Stimulated activated CD4-positive, alpha-beta T cell treated with anti-CD3 and anti-CD28 coated beads, Interleukin-2, amount 100 ng/mL, for 4 hours (primary cell): ENCODE measurements around the gene WDR74.
A peak's percentile ranks its signal among the peaks of the same experiment; 100 is the strongest.
"Not testable (repeated sequence)": the region's sequence is repeated elsewhere in the genome, so short reads cannot be mapped to it uniquely, and the experiment has no call there.

Source experiments
- DNase-seq: peaks from one replicate; pipeline ENCODE4 v3.0.0-alpha.2; 2020; ENCODE audit warnings: low read depth

WDR74 gene

DNA sequence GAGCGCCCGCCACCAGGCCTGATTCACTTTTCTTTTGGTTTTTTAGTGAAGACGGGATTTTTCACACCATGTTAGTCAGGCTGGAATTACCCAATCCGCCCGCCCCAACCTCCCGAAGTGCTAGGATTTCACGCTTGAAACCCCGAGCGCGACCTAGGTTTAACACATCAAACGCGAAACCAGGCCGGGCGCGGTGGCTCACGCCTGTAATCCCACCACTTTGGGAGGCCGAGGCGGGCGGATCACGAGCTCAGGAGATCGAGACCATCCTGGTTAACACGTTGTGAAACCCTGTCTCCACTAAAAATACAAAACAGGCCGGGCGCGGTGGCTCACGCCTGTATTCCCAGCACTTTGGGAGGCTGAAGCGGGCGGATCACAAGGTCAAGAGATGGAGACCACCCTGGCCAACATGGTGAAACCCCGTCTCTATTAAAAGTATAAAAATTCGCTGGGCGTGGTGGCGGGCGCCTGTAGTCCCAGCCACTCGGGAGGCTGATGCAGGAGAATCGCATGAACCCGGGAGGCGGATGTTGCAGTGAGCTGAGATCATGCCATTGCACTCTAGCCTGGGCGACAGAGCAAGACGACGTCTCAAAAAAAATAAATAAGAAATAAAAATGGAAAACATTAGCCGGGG lies 1.5 kb upstream of the WDR74 start:
- peak; percentile 52 for DNase-seq

- DNase-seq, result no peak
These were observed 4.1 kb downstream of the WDR74 start for GRCh38 chr11:62835336-62835735.

GRCh38 chr11:62832336-62833234 lies 6.8 kb downstream of the WDR74 start, which contains the start of gene TEX54:
TSS of gene TEX54 (minus strand) at chr11:62832841.
- DNase-seq, result no peak

DNA sequence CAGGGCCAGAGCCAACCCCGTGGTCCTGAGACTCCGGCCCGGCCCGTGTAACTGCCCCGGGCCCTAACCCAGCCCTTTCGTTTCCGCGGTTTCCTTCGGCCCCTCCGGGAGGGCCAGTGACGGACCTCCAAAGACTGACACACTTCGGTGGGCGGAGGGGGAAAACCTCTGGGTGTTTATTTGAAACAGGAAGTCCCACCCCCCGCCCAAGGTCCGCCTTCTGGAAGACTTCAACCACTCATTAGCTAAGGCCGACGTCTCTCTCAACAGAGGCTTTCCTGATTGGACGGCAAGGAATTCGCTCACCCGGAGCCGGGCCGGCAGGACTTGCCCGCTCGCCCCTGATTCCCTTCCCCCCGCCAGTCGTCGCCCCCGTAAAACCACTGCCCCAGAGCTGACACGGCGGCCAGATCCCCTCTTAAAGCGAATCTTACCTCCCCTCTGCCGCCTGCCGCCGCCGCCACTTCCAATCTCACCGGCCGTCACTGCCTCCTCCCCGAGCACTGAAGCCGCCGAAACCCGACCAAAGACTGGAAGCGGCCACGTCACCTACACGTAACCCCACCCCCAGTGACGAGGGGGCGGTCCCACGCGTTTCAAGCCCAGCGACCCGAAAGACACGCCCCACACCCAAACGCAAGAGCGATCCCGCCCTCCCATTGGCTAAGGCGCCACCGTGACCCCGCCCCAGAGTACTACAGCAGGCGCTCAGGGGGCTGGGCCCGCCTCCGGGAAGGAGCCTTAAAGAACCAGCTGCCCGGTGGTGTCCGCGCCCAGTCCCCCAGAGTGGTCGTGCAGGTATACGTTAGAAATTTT lies 7.7 kb downstream of the WDR74 start, which contains the start of gene STX5:
Gene STX5, minus strand, starts transcription at position 532 of the 816 bp plus-strand sequence. CDS start 808 bp downstream, outside the sequence.
- DNase-seq, result peak; percentile 99

- DNase-seq, result no peak
These were observed 8.4 kb downstream of the WDR74 start for GRCh38 chr11:62830904-62831519.

DNA sequence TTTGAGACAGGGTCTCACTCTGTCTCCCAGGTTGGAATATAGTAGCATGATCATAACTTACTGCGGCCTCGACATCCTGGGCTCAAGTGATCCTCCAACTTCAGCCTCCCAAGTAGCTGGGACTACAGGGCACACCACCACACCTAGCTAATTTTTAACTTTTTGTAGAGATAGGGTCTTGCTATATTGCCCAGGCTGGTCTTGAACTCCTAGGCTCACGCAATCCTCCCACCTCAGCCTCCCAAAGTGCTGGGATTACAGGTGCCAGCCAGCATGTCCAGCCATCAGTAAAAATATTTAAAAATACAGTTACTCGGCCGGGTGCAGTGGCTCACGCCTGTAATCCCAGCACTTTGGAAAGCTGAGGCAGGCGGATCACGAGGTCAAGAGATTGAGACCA lies 11.3 kb downstream of the WDR74 start:
- not testable (repeated sequence) for DNase-seq

GRCh38 chr11:62823677-62824076 lies 15.7 kb downstream of the WDR74 start:
- DNase-seq, result no peak

GRCh38 chr11:62817129-62817528 lies 22.3 kb downstream of the WDR74 start:
- no peak for DNase-seq

- DNase-seq, result no peak
These were observed 22.8 kb downstream of the WDR74 start for GRCh38 chr11:62816557-62816956.

DNA sequence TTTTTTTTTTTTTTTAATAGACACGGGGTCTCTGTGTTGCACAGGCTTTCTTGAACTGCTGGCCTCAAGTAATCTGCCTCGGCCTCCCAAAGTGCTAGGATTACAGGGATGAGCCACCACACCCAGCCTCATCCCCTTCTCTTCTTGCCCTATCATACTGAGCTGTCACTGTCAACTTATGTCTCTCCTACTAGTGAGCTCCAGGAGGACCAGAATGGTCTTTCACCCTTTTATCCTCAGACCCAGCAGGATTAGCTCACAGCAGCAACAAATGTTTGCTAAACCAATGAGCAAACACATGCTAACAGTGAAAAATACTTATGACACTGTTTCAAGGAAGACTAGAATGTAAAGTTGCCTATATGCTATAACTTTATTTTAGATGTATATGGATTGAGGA lies 27.7 kb downstream of the WDR74 start:
- DNase-seq, result no peak

- DNase-seq, result no peak
These were observed 28.6 kb downstream of the WDR74 start for GRCh38 chr11:62810748-62811147.

GRCh38 chr11:62806611-62807121 lies 32.7 kb downstream of the WDR74 start:
- DNase-seq, result no peak

- DNase-seq, result no peak
These were observed 33.4 kb downstream of the WDR74 start for GRCh38 chr11:62805961-62806441.

DNA sequence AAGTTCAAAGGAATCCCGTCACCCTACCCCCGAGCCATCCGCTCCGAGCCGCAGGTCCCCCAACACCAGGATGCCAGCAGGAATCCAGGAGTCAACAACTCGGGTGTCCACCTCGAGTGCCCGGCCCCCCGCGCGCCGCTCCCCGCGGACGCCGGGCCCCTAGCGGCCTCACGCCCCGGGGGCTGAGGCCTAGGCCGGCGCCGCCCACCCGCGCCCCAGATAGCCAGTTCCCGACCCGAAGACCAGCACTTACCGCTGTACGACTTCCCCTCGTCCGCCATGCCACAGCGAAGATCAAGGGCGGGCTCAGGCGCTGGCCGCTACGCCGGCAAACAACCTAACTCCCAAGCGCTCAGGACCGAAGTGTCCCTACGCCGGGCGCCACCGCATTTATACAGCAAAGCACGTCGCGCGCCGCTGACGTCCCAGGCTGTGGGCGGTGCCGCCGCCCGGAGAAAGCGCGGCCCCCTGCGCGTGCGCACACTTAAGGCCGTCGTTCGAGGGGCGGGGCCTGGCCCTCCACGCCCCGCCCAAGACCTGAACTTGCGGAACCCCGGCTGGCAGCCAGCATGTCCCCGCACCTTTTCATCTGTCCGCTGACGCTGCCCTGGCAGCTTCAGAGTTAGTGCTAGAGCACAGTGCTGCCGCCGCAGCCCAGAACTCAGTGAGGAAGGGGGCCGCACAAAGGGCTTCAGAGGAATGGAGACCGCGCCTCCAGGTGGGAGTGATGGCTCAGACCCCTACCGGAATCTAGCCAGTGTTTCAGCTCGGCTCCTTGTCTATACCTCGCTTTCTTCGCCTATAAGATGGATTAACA lies 34.1 kb downstream of the WDR74 start, which contains the start of gene NXF1:
Gene NXF1, minus strand, starts transcription at position 365 of the 817 bp plus-strand sequence. Its CDS starts 84 bp downstream, at position 281.
- DNase-seq, result peak; percentile 92

DNA sequence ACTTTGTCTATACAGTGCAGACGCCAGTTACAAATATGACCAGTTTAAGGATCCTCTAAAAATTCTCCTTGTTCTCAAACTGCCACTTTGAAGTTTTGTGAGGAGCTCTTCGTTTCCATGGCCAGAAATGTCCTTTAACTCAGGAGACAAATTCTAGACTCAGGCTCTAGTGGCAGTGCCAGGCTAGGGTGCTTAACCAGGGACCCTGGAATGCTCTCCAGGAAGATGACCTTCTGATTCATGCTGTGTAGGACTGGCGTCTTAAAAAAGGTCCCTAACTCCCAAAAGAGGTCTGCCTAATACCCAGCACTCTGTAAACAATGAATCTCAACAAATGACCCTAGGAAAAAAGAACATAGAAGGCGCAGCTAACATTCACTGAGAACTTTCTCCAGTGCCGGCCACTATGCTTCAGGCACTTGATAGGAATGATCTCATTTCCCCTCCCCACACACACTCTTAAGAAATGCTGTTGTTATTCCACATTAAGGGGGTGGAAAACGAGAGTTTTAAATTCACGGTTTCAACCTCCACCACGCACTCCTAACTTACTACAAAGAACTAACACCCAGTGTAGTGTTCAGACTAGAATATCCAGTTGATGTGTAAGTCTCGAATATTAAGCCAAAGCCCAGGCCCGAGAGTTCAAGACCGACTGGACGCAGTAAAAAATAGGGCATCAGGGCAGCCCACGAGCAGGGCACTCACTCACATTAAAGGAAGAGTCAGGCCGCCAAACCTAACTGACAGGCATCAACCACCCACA lies 34.9 kb downstream of the WDR74 start:
- DNase-seq, result no peak

GRCh38 chr11:62801071-62801470 lies 38.3 kb downstream of the WDR74 start:
- DNase-seq, result no peak

DNA sequence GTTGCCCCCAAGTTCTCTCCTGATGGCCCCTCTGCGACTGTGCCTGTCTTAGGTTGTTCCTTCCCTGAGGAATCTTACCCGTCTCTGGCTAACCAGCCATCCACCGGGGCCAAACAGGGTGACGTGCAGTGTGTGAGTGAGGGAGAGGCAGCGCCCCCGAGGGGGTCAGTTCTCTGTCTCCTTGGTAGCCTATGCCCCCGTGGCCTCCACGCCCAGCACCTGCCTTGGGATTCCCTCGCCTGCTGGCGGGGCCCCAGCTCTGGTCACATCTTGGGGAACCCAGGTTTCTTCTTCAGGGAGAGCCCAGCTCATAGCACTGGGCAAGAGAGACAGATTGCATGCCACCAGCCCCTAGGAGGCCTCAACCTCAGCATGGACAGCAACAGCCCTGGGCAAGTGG lies 39.9 kb downstream of the WDR74 start:
- DNase-seq, result no peak

GRCh38 chr11:62796281-62796680 lies 43.1 kb downstream of the WDR74 start:
- no peak for DNase-seq

- DNase-seq, result no peak
These were observed 45.1 kb downstream of the WDR74 start for GRCh38 chr11:62794201-62794775.
